HG03457 (cell line): ENCODE measurements around the gene OPCML.

ENCODE experiments used
- ATAC-seq: cut with Tn5 transposase; IDR thresholded peaks from one replicate; pipeline ENCODE4 v1.9.1; 2021; ENCODE audit warnings: moderate number of reproducible peaks; ENCODE audit not compliant: unreplicated experiment

The OPCML gene

GRCh38 chr11:132780046-132780445 lies 752.3 kb downstream of the OPCML start:
- no peak for ATAC-seq

- no peak for ATAC-seq
Measured at GRCh38 chr11:132779497-132779896, 752.8 kb downstream of the OPCML start.

GRCh38 chr11:132777067-132777975 lies 755.0 kb downstream of the OPCML start:
- ATAC-seq, result no peak

GRCh38 chr11:132773751-132774150 lies 758.5 kb downstream of the OPCML start:
- ATAC-seq, result no peak

- ATAC-seq, result no peak
Measured at GRCh38 chr11:132772703-132773545, 759.4 kb downstream of the OPCML start.

- ATAC-seq, result no peak
Measured at GRCh38 chr11:132771746-132772145, 760.6 kb downstream of the OPCML start.

GRCh38 chr11:132770829-132771530 lies 761.3 kb downstream of the OPCML start:
- no peak for ATAC-seq

- ATAC-seq, result no peak
Measured at GRCh38 chr11:132763503-132763902, 768.8 kb downstream of the OPCML start.

GRCh38 chr11:132755934-132756333 lies 776.4 kb downstream of the OPCML start:
- ATAC-seq, result no peak

GRCh38 chr11:132751516-132752250 lies 780.6 kb downstream of the OPCML start:
- no peak for ATAC-seq

- no peak for ATAC-seq
Measured at GRCh38 chr11:132746305-132746704, 786.0 kb downstream of the OPCML start.

- ATAC-seq, result no peak
Measured at GRCh38 chr11:132745306-132745705, 787.0 kb downstream of the OPCML start.

- ATAC-seq, result no peak
Measured at GRCh38 chr11:132744771-132745170, 787.5 kb downstream of the OPCML start.

- no peak for ATAC-seq
Measured at GRCh38 chr11:132743601-132744000, 788.7 kb downstream of the OPCML start.

- no peak for ATAC-seq
Measured at GRCh38 chr11:132742929-132743328, 789.4 kb downstream of the OPCML start.

- ATAC-seq, result no peak
Measured at GRCh38 chr11:132734217-132734616, 798.1 kb downstream of the OPCML start.

- ATAC-seq, result no peak
Measured at GRCh38 chr11:132728026-132728425, 804.3 kb downstream of the OPCML start.

GRCh38 chr11:132721526-132721925 lies 810.8 kb downstream of the OPCML start:
- no peak for ATAC-seq

- no peak for ATAC-seq
Measured at GRCh38 chr11:132719684-132720083, 812.6 kb downstream of the OPCML start.
